Mucosa of descending colon (tissue), 3 donors: ENCODE data around the gene LARGE1. TPM values are rescaled to one million over a fixed set of nuclear protein-coding genes. Genes with fewer than 3 reads are reported as not detected.

Experiments
- ATAC-seq: fragments of 200-7000 bp; cut with Tn5 transposase; one replicate; pipeline ENCODE4 v1.9.1; 2020; ENCODE audit warnings: mild to moderate bottlenecking, moderate library complexity
- DNase-seq, 3 donors: peaks; one replicate each; pipeline ENCODE4 v3.0.0-alpha.2; 2020
- H3K36me3 ChIP-seq: fragments of 200-600 bp; one replicate; pipeline ENCODE4 v1.8.0; 2021; ENCODE audit warnings: low read depth, mild to moderate bottlenecking
- H3K4me1 ChIP-seq: fragments of 200-600 bp; one replicate; pipeline ENCODE4 v1.8.0; 2021; ENCODE audit warnings: low read depth, mild to moderate bottlenecking
- H3K4me3 ChIP-seq: fragments of 200-600 bp; one replicate; pipeline ENCODE4 v1.8.0; 2021; ENCODE audit warnings: mild to moderate bottlenecking
- H3K9me3 ChIP-seq: fragments of 200-600 bp; one replicate; pipeline ENCODE4 v1.8.0; 2021; ENCODE audit warnings: mild to moderate bottlenecking
- CTCF ChIP-seq: fragments of 200-600 bp; IDR thresholded peaks from one replicate; pipeline ENCODE4 v1.8.0; 2022; ENCODE audit warnings: antibody characterized with exemption, mild to moderate bottlenecking
- intact Hi-C, 2 donors: fragments of 100-400 bp; cut with DNase I in 1 of 2; cut with micrococcal nuclease in 1 of 2; formaldehyde crosslinking; loops; one replicate each; pipeline versions ENCODE4 v1.11.0 to v1.11.1; 2022; cut with DNase I, micrococcal nuclease
- microRNA-seq: library from miRNA; unstranded; fragments of <30 nt; microRNA quantifications from one replicate; pipeline ENCODE4, GENCODE V29; 2019
- total RNA-seq, 3 donors: library from RNA; stranded (reverse); fragmentation: NEBNext Ultra II Directional in 2 of 3; extraction: Animal tissue kit (Norgen Biotek cat#: 25700) in 2 of 3; gene quantifications; one replicate each; pipeline versions ENCODE4 v1.2.1 to v1.2.4, GENCODE V29; 2021 to 2023
- donor health status: DM: no; HTN: no; CAD: no; lungs with moderate emphysema.
- donor health status: DM: no; HTN: no; CAD: no.
- donor health status: DM: no; HTN: yes; CAD: no.

Gene LARGE1
- total RNA-seq, 3 donors from 2014 or later = 29.3 to 93.8 (median 67.7) TPM

- TF ChIP-seq CTCF = no peak
Measured at GRCh38 chr22:33240888-33241475, 679.3 kb downstream of the LARGE1 start.

GRCh38 chr22:33232071-33232470 lies 688.2 kb downstream of the LARGE1 start:
- no peaks in the 10 kb centered on the region for H3K4me1 ChIP-seq
- no peak for TF ChIP-seq CTCF
- no peaks in the 10 kb centered on the region for H3K36me3 ChIP-seq
- intact Hi-C loops = no loop called here
- no peak overlapping the region for H3K4me3 ChIP-seq
- DNase-seq (no peak), ATAC-seq (no peak)
- peaks cover 33% of the 10 kb centered on the region for H3K9me3 ChIP-seq

More at GRCh38 chr22:33240888-33241475, 679.3 kb downstream of the LARGE1 start:
- ATAC-seq (no peak), DNase-seq (no peak)
- H3K4me3 ChIP-seq = no peak overlapping the region
- H3K36me3 ChIP-seq = no peaks in the 10 kb centered on the region
- H3K4me1 ChIP-seq = no peaks in the 10 kb centered on the region
- intact Hi-C loops = no loop called here
- H3K9me3 ChIP-seq = no peaks in the 10 kb centered on the region

- no peak overlapping the region for H3K4me3 ChIP-seq
- no peak for ATAC-seq
- intact Hi-C loops = no loop called here
- TF ChIP-seq CTCF = no peak
- peaks cover 33% of the 10 kb centered on the region for H3K9me3 ChIP-seq
- no peaks in the 10 kb centered on the region for H3K36me3 ChIP-seq
- DNase-seq = no peak
- no peaks in the 10 kb centered on the region for H3K4me1 ChIP-seq
Measured at GRCh38 chr22:33227791-33228190, 692.5 kb downstream of the LARGE1 start.

- intact Hi-C loops = no loop called here
- ATAC-seq = no peak
- DNase-seq = no peak
Measured at GRCh38 chr22:33224841-33225240, 695.4 kb downstream of the LARGE1 start.

More at GRCh38 chr22:33224841-33225240, 695.4 kb downstream of the LARGE1 start:
- H3K9me3 ChIP-seq = peaks cover 21% of the 10 kb centered on the region
- H3K36me3 ChIP-seq = no peaks in the 10 kb centered on the region
- no peaks in the 10 kb centered on the region for H3K4me1 ChIP-seq
- no peak overlapping the region for H3K4me3 ChIP-seq
- no peak for TF ChIP-seq CTCF

Small RNA genes lying within 50 kb of the gene (microRNA-seq; reads per million reads assigned to microRNA genes)
- gene MIR4764 = not detected
